ENCODE data around the gene DGAT2L6.

DNA sequence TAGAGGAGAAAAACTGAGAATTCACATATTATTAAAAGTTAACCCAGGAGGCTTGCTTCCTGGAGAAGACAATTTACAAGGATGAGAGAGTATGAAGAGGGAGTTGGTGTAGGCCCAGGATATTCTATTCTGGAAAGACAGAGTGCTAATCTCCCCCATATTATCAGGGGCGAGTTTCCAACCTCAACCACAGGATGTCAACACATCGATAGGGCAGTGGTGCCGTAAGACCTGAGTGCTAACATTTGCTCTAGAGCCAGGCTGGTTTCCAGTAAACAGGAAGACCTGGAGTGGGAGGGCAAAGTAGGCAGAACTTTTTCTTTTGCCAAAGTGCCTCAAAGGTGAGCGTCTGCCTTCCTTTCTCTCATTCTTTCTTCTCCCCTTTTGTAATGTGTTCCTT, 54.4 kb downstream of the DGAT2L6 start:
- TF ChIP-seq, protein P1, sequence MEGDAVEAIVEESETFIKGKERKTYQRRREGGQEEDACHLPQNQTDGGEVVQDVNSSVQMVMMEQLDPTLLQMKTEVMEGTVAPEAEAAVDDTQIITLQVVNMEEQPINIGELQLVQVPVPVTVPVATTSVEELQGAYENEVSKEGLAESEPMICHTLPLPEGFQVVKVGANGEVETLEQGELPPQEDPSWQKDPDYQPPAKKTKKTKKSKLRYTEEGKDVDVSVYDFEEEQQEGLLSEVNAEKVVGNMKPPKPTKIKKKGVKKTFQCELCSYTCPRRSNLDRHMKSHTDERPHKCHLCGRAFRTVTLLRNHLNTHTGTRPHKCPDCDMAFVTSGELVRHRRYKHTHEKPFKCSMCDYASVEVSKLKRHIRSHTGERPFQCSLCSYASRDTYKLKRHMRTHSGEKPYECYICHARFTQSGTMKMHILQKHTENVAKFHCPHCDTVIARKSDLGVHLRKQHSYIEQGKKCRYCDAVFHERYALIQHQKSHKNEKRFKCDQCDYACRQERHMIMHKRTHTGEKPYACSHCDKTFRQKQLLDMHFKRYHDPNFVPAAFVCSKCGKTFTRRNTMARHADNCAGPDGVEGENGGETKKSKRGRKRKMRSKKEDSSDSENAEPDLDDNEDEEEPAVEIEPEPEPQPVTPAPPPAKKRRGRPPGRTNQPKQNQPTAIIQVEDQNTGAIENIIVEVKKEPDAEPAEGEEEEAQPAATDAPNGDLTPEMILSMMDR (IDR thresholded peaks at IDR 0.05) = no peak
- TF ChIP-seq POLR2AphosphoS5 (IDR thresholded peaks at IDR 0.05) = no peak
- TF ChIP-seq POLR2A (IDR thresholded peaks at IDR 0.05) = no peak
